Measurements from ENCODE around the gene HMX1.

DNA sequence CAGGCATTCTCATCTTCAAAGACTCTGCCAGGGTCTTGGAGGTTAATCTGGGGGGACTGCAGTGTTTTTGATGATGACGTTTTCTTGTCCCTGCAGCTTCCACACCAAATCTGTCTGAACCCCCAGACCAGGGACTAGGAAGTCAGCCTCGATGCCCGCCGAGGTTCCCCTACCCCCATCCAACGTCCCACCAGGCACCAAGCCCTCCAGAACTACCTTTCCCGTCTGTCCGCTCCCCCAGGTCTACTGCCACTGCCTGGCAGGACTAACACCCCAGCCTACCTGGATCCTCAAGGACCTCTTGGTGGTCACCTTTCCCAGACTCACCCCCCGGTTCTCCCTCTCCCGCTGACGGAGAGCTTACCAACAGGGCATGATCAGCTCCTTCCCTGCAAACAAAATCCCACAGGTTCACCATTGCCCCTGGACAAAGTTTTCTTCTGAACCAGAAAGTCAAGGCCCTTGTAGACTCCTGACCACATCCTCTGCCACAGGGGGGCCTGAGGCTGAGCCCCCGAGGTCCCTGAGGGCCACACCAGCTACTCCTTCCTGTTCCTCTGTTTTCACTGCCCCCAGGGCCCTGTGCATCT lies 40.9 kb downstream of the HMX1 start:
- TF ChIP-seq, protein P1, sequence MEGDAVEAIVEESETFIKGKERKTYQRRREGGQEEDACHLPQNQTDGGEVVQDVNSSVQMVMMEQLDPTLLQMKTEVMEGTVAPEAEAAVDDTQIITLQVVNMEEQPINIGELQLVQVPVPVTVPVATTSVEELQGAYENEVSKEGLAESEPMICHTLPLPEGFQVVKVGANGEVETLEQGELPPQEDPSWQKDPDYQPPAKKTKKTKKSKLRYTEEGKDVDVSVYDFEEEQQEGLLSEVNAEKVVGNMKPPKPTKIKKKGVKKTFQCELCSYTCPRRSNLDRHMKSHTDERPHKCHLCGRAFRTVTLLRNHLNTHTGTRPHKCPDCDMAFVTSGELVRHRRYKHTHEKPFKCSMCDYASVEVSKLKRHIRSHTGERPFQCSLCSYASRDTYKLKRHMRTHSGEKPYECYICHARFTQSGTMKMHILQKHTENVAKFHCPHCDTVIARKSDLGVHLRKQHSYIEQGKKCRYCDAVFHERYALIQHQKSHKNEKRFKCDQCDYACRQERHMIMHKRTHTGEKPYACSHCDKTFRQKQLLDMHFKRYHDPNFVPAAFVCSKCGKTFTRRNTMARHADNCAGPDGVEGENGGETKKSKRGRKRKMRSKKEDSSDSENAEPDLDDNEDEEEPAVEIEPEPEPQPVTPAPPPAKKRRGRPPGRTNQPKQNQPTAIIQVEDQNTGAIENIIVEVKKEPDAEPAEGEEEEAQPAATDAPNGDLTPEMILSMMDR (IDR thresholded peaks at IDR 0.05), result no peak
- TF ChIP-seq EP300 (IDR thresholded peaks at IDR 0.05), result no peak
- TF ChIP-seq POLR2A (IDR thresholded peaks at IDR 0.05), result no peak
- no peak for TF ChIP-seq POLR2AphosphoS5 (IDR thresholded peaks at IDR 0.05)
